Stomach (tissue), 4 donors: ENCODE measurements around the gene ARHGAP24.

Source experiments
- EP300 ChIP-seq: sonication (generic); formaldehyde crosslinking; IDR thresholded peaks from one replicate; pipeline ENCODE4 v1.6.1; 2017; ENCODE audit warnings: antibody characterized with exemption
- POLR2A ChIP-seq, 4 donors: fragments of 450-650 bp; IDR thresholded peaks; one replicate each; pipeline ENCODE4 v1.6.1; 2016; ENCODE audit warnings: antibody characterized with exemption in 4 of 4, control low read depth in 2 of 4, mild to moderate bottlenecking in 1 of 4, moderate library complexity in 1 of 4
- POLR2AphosphoS5 ChIP-seq, 3 donors: sonication (generic); formaldehyde crosslinking; IDR thresholded peaks; one replicate each; pipeline ENCODE4 v1.6.1; 2016; ENCODE audit warnings: antibody characterized with exemption in 3 of 3

DNA sequence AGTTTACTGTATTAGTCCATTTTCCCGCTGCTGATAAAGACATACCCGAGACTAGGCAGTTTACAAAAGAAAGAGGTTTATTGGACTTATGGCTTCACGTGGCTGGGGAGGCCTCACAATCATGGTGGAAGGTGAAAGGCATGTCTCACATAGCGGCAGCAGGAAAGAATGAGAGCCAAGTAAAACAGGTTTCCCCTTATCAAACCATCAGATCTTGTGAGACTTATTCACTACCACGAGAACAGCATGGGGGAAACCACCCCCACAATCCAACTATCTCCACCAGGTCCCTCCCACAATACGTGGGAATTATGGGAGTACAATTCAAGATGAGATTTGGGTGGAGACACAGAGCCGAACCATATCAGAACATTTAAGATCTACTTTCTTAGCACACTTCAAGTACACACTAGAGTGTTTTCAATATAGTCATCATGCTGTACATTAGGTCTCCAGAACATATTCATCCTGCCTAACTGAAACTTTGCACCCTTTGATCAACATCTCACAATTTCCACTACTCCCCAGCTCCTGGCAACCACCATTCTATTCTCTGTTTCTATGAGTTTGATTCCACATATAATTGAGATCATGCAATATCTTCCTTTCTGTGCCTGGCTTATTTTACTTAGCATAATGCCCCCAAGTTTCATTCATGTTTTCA lies 341.0 kb downstream of the ARHGAP24 start:
- TF ChIP-seq POLR2AphosphoS5 (IDR thresholded peaks at IDR 0.05) (no peak), POLR2A (IDR thresholded peaks at IDR 0.05) (no peak), EP300 (no peak)
